Adrenal gland (tissue), 12 donors: Measurements from ENCODE around the gene KCNN4. TPM values are rescaled to one million over a fixed set of nuclear protein-coding genes. Genes with fewer than 3 reads are reported as not detected.
"Not testable (repeated sequence)": the region's sequence is repeated elsewhere in the genome, so short reads cannot be mapped to it uniquely, and the experiment has no call there.

Source experiments
- DNase-seq, 7 donors: peaks; one replicate each; pipeline ENCODE4 v3.0.0-alpha.2; 2019 to 2020
- H3K27ac ChIP-seq, 5 donors: fragments of 200-600 bp; sonication (generic) in 4 of 5; 1 replicate in 3 of 5; 2 replicates in 2 of 5; pipeline versions ENCODE4 v1.5.1 to v1.8.0; 2016 to 2020; ENCODE audit warnings: mild to moderate bottlenecking in 1 of 5
- H3K27me3 ChIP-seq: fragments of 200-600 bp; 2 replicates; pipeline ENCODE4 v1.8.0; 2021
- H3K36me3 ChIP-seq, 2 donors: fragments of 200-600 bp; replicated peaks in 1 of 2; 1 replicate in 1 of 2; 2 replicates in 1 of 2; pipeline versions ENCODE4 v1.5.1 to v1.8.0; 2018 to 2022
- H3K4me1 ChIP-seq, 2 donors: fragments of 200-600 bp; replicated peaks in 1 of 2; 1 replicate in 1 of 2; 2 replicates in 1 of 2; pipeline versions ENCODE4 v1.5.1 to v1.8.0; 2018 to 2021
- H3K4me3 ChIP-seq, 4 donors: fragments of 200-600 bp; sonication (generic) in 3 of 4; one replicate each; pipeline ENCODE4 v1.5.1; 2016 to 2018
- H3K9me3 ChIP-seq, 3 donors: fragments of 200-600 bp; sonication (generic) in 1 of 3; replicated peaks in 1 of 3; 1 replicate in 2 of 3; 2 replicates in 1 of 3; pipeline versions ENCODE4 v1.5.1 to v1.8.0; 2016 to 2021
- POLR2A ChIP-seq, 2 donors: fragments of 450-650 bp; IDR thresholded peaks; one replicate each; pipeline ENCODE4 v1.6.1; 2017; ENCODE audit warnings: antibody characterized with exemption in 2 of 2, mild to moderate bottlenecking in 2 of 2, moderate library complexity in 1 of 2
- WGBS, 4 donors: extraction: QIAGEN DNeasy Blood & Tissue Kit in 2 of 4; methylation state at CpG; one replicate each; pipeline versions ENCODE4 v1.1.5 to v1.1.7; 2013 to 2017; 5-methylcytosine and 5-hydroxymethylcytosine counted together
- intact Hi-C, 2 donors: fragments of 100-400 bp; cut with DNase I; formaldehyde crosslinking; loops; one replicate each; pipeline versions ENCODE4 v1.14.1 to v1.15.0; 2022 to 2023
- polyA plus RNA-seq, 3 donors: library from polyadenylated mRNA; stranded (reverse); fragments of 200-250 nt in 2 of 3; fragments of 350-450 nt in 1 of 3; fragmentation: Illumina TruSeq in 1 of 3; extraction: RNeasy Lipid Tissue Mini Kit (QIAGEN cat#74804) in 1 of 3; gene quantifications; one replicate each; pipeline ENCODE4 v1.2.3, GENCODE V29; 2013 to 2014
- total RNA-seq, 9 donors: library from RNA; depleted of rRNA in 4 of 9; stranded (reverse); fragments of >200 nt in 4 of 9; fragments of 120-200 nt in 1 of 9; fragmentation: NEBNext Ultra II Directional in 1 of 9; extraction: Animal tissue kit (Norgen Biotek cat#: 25700) in 1 of 9; gene quantifications; one replicate each; pipeline versions ENCODE4 v1.1.0 to v1.2.4, GENCODE V29; 2013 to 2023
- TF ChIP-seq, protein P1 (sequence below), 6 experiments: fragments of 450-650 bp in 4 of 6; fragments of 200-600 bp in 2 of 6; sonication (generic) in 1 of 6; IDR thresholded peaks; 1 replicate in 5 of 6; 2 replicates in 1 of 6; pipeline versions ENCODE4 v1.5.1 to v1.8.0; 2016 to 2021; ENCODE audit warnings: antibody characterized with exemption in 6 of 6, mild to moderate bottlenecking in 2 of 6, moderate library complexity in 1 of 6
- donor health status: healthy with polysubstance abuse.
- donor health status: Bipolar disorder and iron deficiency.
- donor health status: DM: yes; HTN: yes; CAD: no.
- donor health status: DM: no; HTN: no; CAD: no.
- donor health status: DM: no; HTN: no; CAD: no.
- donor health status: DM: yes; HTN: yes; CAD: no.

The KCNN4 gene
- total and polyA plus RNA-seq, 12 donors = 0.22 to 13.0 (median 0.56) TPM

DNA sequence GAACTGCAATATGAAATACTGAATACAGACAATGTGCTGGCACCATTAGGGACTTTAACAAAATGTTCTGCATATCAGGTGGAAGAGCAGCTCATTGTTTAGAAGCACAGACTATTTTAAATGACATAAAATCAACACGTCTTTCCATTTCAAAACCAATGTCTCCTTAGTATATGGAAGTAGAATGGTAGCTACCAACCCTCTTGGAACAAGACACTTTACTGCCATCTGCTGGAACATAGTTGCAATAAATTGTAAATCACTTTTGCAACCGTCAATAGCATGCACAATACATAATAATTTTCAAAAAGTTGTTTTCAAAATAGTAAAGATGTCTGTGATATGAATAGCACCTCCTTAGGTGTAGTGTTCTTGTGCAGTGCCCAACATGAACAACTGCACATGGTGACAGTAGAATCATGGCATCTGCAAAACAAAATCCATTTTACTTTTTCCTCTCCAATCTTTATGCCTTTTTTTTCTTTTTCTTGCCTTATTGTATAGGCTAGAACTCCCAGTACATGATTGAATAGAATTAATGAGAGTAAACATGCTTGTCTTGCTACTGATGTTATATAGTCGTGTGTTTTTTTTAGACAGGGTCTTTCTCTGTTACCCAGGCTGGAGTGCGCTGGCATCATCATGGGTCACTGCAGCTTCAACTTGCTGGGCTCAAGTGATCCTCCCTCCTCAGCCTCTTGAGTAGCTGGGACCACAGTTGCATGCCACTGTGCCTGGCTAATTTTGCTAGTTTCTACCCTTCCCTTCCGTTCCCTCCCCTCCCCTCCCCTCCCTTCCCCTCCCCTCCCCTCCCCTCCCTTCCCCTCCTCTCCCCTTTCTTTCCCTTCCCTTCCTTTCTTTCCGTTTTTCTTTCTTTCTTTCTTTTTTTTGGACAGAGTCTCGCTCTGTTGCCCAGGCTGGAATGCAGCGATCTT is 29.3 kb upstream of the KCNN4 start:
- Histone ChIP-seq H3K36me3 (no peaks in the 10 kb centered on the region), H3K27ac (no peak overlapping the region), H3K27me3 (no peaks in the 10 kb centered on the region), H3K4me1 (no peaks in the 10 kb centered on the region), H3K9me3 (no peaks in the 10 kb centered on the region), H3K4me3 (no peak overlapping the region)
- intact Hi-C loops = no loop called here
- TF ChIP-seq POLR2A (IDR thresholded peaks at IDR 0.05) = no peak
- TF ChIP-seq, protein P1, sequence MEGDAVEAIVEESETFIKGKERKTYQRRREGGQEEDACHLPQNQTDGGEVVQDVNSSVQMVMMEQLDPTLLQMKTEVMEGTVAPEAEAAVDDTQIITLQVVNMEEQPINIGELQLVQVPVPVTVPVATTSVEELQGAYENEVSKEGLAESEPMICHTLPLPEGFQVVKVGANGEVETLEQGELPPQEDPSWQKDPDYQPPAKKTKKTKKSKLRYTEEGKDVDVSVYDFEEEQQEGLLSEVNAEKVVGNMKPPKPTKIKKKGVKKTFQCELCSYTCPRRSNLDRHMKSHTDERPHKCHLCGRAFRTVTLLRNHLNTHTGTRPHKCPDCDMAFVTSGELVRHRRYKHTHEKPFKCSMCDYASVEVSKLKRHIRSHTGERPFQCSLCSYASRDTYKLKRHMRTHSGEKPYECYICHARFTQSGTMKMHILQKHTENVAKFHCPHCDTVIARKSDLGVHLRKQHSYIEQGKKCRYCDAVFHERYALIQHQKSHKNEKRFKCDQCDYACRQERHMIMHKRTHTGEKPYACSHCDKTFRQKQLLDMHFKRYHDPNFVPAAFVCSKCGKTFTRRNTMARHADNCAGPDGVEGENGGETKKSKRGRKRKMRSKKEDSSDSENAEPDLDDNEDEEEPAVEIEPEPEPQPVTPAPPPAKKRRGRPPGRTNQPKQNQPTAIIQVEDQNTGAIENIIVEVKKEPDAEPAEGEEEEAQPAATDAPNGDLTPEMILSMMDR (IDR thresholded peaks at IDR 0.05) = peak; percentile 25 to 58 (median 52)
- DNase-seq = no peak
- 34 to 41% (median 36%) methylated on average over 8 of the region's 8 CpGs for WGBS, 4 donors

DNA sequence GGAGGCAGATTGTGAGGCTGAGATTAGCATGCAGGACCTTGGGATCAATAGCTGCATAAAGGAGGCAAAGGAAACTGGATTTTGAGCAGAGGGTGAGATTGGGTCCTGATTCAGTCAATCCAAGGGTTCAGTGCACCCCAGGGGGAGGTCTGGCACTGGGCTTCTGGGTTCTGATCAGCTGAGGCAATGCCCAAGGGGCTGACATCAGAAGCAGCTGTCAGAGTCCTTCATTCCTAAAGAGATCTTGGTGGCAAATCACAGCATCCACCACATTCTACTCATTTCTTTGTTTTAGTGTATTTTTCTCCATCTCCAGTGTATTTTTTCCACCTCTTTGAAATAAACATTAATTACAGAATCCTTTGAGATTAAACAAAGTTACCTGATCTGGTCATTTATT is 26.9 kb upstream of the KCNN4 start:
- no peak for TF ChIP-seq POLR2A (IDR thresholded peaks at IDR 0.05)
- TF ChIP-seq, protein P1 (IDR thresholded peaks at IDR 0.05) = no peak
- Histone ChIP-seq H3K27ac (no peak overlapping the region), H3K9me3 (no peaks in the 10 kb centered on the region), H3K4me3 (no peak overlapping the region), H3K4me1 (no peaks in the 10 kb centered on the region), H3K36me3 (no peaks in the 10 kb centered on the region), H3K27me3 (no peaks in the 10 kb centered on the region)
- intact Hi-C loops = no loop called here
- DNase-seq = peak in 1 of 7 donors; percentile 23

DNA sequence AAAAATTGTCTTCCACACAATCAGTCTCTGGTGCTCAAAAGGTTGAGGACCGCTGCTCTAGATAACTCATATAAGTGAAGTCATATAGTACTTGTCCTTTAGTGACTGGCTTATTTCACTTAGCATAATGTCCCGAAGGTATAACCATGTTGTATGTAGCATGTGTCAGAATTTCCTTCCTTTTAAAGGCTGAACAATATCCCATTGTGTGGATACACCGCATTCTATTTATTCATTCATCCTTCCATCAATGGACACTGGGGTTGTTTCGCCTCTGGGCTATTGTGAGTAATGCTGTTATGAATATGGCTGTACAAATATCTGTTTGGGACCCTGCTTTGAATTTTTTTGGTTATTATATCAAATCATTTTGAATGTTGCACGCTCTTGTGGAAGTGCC is 26.1 kb upstream of the KCNN4 start:
- H3K4me3 ChIP-seq = no peak overlapping the region
- H3K36me3 ChIP-seq = no peaks in the 10 kb centered on the region
- no peaks in the 10 kb centered on the region for H3K4me1 ChIP-seq
- DNase-seq = no peak
- no peak overlapping the region for H3K27ac ChIP-seq
- WGBS, 4 donors = 46 to 76% (median 72%) methylated on average over 4 to 5 of the region's 5 CpGs
- H3K9me3 ChIP-seq = no peaks in the 10 kb centered on the region
- TF ChIP-seq, protein P1 (IDR thresholded peaks at IDR 0.05) = no peak
- no peak for TF ChIP-seq POLR2A (IDR thresholded peaks at IDR 0.05)
- intact Hi-C loops = no loop called here
- no peaks in the 10 kb centered on the region for H3K27me3 ChIP-seq

DNA sequence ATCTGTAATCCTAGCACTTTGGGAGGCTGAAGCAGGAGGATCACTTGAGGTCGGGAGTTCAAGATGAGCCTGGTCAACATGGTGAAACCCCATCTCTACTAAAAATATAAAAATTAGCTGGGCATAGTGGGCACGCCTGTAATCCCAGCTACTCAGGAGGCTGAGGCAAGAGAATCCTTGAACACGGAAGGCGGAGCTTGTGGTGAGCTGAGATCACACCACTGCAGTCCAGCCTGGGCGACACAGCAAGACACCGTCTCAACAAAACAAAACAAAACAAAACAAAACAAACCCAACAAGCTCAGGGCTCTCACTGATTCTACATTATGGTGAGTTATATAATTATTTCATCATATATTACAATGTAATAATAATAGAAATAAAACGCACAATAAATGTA is 25.6 kb upstream of the KCNN4 start:
- 77 to 83% (median 80%) methylated on average over 7 of the region's 7 CpGs for WGBS, 4 donors
- H3K27ac ChIP-seq, H3K4me3 ChIP-seq, H3K36me3 ChIP-seq, H3K4me1 ChIP-seq, H3K9me3 ChIP-seq, H3K27me3 ChIP-seq, intact Hi-C loops: not testable (repeated sequence)
- DNase-seq = peak in 1 of 7 donors; percentile 7

DNA sequence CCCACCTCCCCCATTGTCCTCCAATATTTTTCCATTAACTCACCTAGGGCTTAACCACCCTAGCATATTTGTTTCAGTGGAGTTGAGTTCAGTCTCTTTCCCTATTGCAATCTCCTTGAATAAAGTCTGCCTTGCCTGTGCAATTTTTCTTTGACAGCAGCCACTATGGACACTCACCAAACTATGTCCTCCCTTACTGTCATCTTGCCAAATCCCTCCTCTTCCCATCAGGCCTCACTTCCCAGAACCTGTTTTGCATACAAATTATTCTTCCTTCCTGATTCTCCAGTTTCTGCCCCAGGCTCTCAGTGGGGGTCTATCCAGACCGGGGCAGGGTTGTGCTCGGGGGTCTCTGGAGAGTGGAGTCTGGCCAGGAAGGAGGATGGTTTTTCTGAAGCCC is 23.7 kb upstream of the KCNN4 start:
- no peaks in the 10 kb centered on the region for H3K36me3 ChIP-seq
- TF ChIP-seq, protein P1 (IDR thresholded peaks at IDR 0.05) = no peak
- TF ChIP-seq POLR2A (IDR thresholded peaks at IDR 0.05) = no peak
- no peaks in the 10 kb centered on the region for H3K27me3 ChIP-seq
- H3K9me3 ChIP-seq = no peaks in the 10 kb centered on the region
- 44 to 75% (median 59%) methylated on average over 2 of the region's 2 CpGs for WGBS, 4 donors
- intact Hi-C loops = no loop called here
- H3K4me1 ChIP-seq = no peaks in the 10 kb centered on the region
- H3K4me3 ChIP-seq = no peak overlapping the region
- no peak overlapping the region for H3K27ac ChIP-seq
- DNase-seq = no peak
